KMS-11 (cell line): ENCODE results near the gene KCNT1.

Source experiments
- H2AFZ ChIP-seq: fragments of 200-600 bp; sonication (generic); 2 replicates; pipeline ENCODE4 v1.6.1; 2016; ENCODE audit warnings: antibody characterized with exemption, mixed run types, low read depth
- H3K27ac ChIP-seq: fragments of 200-600 bp; sonication (generic); 2 replicates; pipeline ENCODE4 v1.6.1; 2016; ENCODE audit warnings: mild to moderate bottlenecking, mixed run types
- H3K27me3 ChIP-seq: fragments of 200-600 bp; sonication (generic); 2 replicates; pipeline ENCODE4 v1.6.1; 2017; ENCODE audit warnings: mild to moderate bottlenecking, low read depth, mixed run types, moderate library complexity; ENCODE audit not compliant: insufficient read depth
- H3K36me3 ChIP-seq: fragments of 200-600 bp; sonication (generic); 2 replicates; pipeline ENCODE4 v1.6.1; 2017; ENCODE audit warnings: mild to moderate bottlenecking, mixed run types; ENCODE audit not compliant: insufficient read depth
- H3K4me1 ChIP-seq: fragments of 200-600 bp; sonication (generic); 2 replicates; pipeline ENCODE4 v1.6.1; 2016; ENCODE audit warnings: mild to moderate bottlenecking, low read depth, mixed run types; ENCODE audit not compliant: poor library complexity, severe bottlenecking
- H3K4me2 ChIP-seq: fragments of 200-600 bp; sonication (generic); 2 replicates; pipeline ENCODE4 v1.7.0; 2016; ENCODE audit warnings: mild to moderate bottlenecking, mixed run types
- H3K4me3 ChIP-seq: fragments of 200-600 bp; sonication (generic); IDR thresholded peaks from 2 replicates; pipeline ENCODE4 v1.6.1; 2017; ENCODE audit warnings: low read depth, low read length, mixed read lengths; ENCODE audit not compliant: insufficient read depth
- H3K79me2 ChIP-seq: fragments of 200-600 bp; sonication (generic); 2 replicates; pipeline ENCODE4 v1.6.1; 2016; ENCODE audit warnings: low read depth, mixed run types; ENCODE audit not compliant: insufficient read depth
- H3K9ac ChIP-seq: fragments of 200-600 bp; sonication (generic); 2 replicates; pipeline ENCODE4 v1.6.1; 2016; ENCODE audit warnings: mild to moderate bottlenecking, mixed run types
- H4K20me1 ChIP-seq: fragments of 200-600 bp; sonication (generic); 2 replicates; pipeline ENCODE4 v1.6.1; 2016; ENCODE audit warnings: mild to moderate bottlenecking, mixed run types; ENCODE audit not compliant: insufficient read depth
- TF ChIP-seq, protein P1 (sequence below): fragments of 200-600 bp; sonication (generic); conservative IDR thresholded peaks from 2 replicates; pipeline ENCODE4 v1.6.1; 2017; ENCODE audit warnings: low read depth, mild to moderate bottlenecking, antibody characterized with exemption, low read length, moderate library complexity, mixed read lengths

Gene KCNT1

DNA sequence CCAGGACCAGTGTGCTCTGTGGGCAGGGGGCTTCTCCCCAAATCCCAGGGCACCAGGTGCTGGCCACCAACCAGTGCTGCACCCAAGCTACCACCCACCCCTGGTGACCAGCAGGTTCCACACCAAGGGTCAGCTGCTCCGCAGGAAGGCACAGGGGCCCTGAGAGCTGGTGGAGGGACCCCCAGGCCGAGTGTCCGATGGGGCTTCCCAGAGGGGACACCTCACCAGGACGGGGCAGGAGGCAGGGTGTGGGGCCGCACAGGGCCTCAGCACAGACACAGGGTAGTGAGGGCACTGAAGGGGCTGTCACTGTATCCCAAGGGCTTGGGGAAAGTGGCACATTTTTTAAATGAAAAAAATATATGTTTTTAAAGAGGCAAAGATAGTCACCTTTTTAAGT, 20.8 kb upstream of the KCNT1 start:
- H4K20me1 ChIP-seq = no peaks in the 10 kb centered on the region
- H3K79me2 ChIP-seq = no peaks in the 10 kb centered on the region
- TF ChIP-seq, protein P1, sequence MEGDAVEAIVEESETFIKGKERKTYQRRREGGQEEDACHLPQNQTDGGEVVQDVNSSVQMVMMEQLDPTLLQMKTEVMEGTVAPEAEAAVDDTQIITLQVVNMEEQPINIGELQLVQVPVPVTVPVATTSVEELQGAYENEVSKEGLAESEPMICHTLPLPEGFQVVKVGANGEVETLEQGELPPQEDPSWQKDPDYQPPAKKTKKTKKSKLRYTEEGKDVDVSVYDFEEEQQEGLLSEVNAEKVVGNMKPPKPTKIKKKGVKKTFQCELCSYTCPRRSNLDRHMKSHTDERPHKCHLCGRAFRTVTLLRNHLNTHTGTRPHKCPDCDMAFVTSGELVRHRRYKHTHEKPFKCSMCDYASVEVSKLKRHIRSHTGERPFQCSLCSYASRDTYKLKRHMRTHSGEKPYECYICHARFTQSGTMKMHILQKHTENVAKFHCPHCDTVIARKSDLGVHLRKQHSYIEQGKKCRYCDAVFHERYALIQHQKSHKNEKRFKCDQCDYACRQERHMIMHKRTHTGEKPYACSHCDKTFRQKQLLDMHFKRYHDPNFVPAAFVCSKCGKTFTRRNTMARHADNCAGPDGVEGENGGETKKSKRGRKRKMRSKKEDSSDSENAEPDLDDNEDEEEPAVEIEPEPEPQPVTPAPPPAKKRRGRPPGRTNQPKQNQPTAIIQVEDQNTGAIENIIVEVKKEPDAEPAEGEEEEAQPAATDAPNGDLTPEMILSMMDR = no peak
- no peak overlapping the region for H2AFZ ChIP-seq
- no peak overlapping the region for H3K9ac ChIP-seq
- H3K4me1 ChIP-seq = no peaks in the 10 kb centered on the region
- H3K27ac ChIP-seq = no peak overlapping the region
- H3K27me3 ChIP-seq = peaks cover 53% of the 10 kb centered on the region
- no peak overlapping the region for H3K4me3 ChIP-seq
- no peak overlapping the region for H3K4me2 ChIP-seq
- H3K36me3 ChIP-seq = no peaks in the 10 kb centered on the region

DNA sequence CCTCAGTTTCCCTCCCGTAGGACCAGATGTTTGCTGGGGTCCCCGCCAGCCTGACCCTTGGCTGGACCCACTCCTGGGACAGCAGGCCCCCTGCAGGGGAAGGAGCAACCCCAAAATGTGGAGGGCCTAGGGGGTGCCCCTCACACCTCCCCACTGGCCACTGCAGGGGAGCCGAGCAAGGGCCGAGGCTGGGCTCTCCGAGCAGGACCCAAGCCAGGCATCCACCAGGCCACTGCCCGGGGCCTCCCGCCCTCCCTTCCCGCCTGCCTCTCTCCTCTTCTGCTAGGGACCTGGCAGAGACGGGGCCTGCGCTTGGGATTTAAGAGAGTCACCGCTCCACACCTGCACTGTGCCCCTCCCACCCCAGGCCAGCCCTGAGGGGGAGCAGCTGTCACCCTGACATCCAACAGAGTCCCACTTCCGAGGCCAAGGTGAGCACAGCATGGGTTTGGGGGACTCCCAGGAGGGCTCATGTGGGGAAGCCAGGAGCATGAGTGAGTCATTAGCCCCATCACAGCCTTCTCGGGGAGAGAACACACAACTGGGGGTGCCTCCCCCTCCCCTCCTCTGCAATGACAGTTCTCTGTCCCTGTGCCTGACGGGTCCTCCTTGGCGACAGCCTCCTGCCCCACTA, 18.5 kb upstream of the KCNT1 start:
- H3K9ac ChIP-seq = no peak overlapping the region
- no peaks in the 10 kb centered on the region for H3K36me3 ChIP-seq
- no peaks in the 10 kb centered on the region for H4K20me1 ChIP-seq
- no peak overlapping the region for H3K4me2 ChIP-seq
- no peak overlapping the region for H2AFZ ChIP-seq
- no peak overlapping the region for H3K27ac ChIP-seq
- H3K4me1 ChIP-seq = no peaks in the 10 kb centered on the region
- H3K79me2 ChIP-seq = no peaks in the 10 kb centered on the region
- TF ChIP-seq, protein P1 = no peak
- H3K27me3 ChIP-seq = peaks cover 61% of the 10 kb centered on the region
- H3K4me3 ChIP-seq = no peak overlapping the region

DNA sequence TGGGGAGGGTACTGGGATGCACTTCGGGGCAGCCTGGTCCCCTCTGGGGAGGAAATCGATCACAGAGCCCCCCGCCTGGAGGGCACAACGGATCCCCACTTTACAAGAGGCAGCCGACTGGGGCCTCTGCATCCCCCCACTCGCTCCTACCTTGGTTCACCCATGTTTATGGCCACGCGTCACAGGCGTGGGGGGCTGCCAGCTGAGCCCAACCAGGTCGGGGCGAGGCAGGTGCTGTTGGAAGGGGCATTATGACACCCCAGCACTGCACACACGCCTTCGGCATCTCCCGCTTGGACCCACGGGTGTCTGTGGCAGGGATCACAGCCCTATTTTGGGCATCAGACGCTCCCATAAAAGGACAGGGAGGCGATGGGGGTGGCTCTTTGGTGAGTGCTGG, 17.3 kb upstream of the KCNT1 start:
- H3K4me3 ChIP-seq = no peak overlapping the region
- TF ChIP-seq, protein P1 = no peak
- H2AFZ ChIP-seq = no peak overlapping the region

DNA sequence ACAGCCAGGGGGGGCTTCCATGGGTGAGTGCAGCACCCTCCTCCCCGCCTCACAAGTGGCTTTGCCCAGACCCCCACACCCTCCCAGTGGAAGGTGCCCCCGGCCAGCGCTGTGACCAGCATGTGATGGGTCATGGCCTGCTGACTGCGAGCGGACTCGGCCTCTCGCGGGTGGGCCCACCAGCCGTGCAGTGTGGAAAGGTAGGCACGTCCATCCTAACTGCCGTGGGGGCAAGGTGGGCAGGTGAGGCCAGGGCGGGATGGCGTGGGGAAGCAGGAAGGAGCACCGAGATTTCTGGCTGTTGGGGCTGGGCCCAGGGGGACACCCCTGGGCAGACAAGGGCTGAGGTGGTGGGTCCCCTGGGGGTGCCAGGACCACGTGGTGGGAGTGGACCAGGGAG, 14.8 kb upstream of the KCNT1 start:
- Histone ChIP-seq H3K27ac (no peak overlapping the region), H3K36me3 (no peaks in the 10 kb centered on the region), H3K9ac (no peak overlapping the region), H3K4me1 (no peaks in the 10 kb centered on the region), H3K4me3 (no peak overlapping the region), H3K4me2 (no peak overlapping the region), H3K27me3 (peaks cover 69% of the 10 kb centered on the region), H2AFZ (no peak overlapping the region), H4K20me1 (no peaks in the 10 kb centered on the region), H3K79me2 (no peaks in the 10 kb centered on the region)
- TF ChIP-seq, protein P1 = no peak

More for the DNA sequence above, 17.3 kb upstream of the KCNT1 start:
- H3K27ac ChIP-seq = no peak overlapping the region
- no peaks in the 10 kb centered on the region for H3K4me1 ChIP-seq
- H4K20me1 ChIP-seq = no peaks in the 10 kb centered on the region
- H3K27me3 ChIP-seq = peaks cover 73% of the 10 kb centered on the region
- H3K9ac ChIP-seq = no peak overlapping the region
- H3K4me2 ChIP-seq = no peak overlapping the region
- H3K36me3 ChIP-seq = no peaks in the 10 kb centered on the region
- H3K79me2 ChIP-seq = no peaks in the 10 kb centered on the region
